ENCODE results near the gene CTTNBP2. TPM values are rescaled to one million over a fixed set of nuclear protein-coding genes. Genes with fewer than 3 reads are reported as not detected.

The CTTNBP2 gene
- total RNA-seq, 2 donors from 2014 or later: 5.7 to 8.3 TPM

GRCh38 chr7:117839507-117839906, 33.7 kb downstream of the CTTNBP2 start:
- Histone ChIP-seq H3K27ac (no peak overlapping the region), H3K4me3 (no peak overlapping the region), H3K4me1 (replicated peaks) (no peaks in the 10 kb centered on the region), H3K9me3 (no peaks in the 10 kb centered on the region), H3K27me3 (replicated peaks; ENCODE audit: insufficient read depth) (no peaks in the 10 kb centered on the region), H3K36me3 (no peaks in the 10 kb centered on the region)
- DNase-seq (ENCODE audit: low spot score): no peak
- intact Hi-C loops (cut with DNase I): no loop called here
- TF ChIP-seq CTCF (IDR thresholded peaks at IDR 0.05) (no peak), POLR2AphosphoS5 (IDR thresholded peaks at IDR 0.05) (no peak), POLR2A (IDR thresholded peaks at IDR 0.05) (no peak)

- Histone ChIP-seq H3K9me3 (no peaks in the 10 kb centered on the region), H3K36me3 (no peaks in the 10 kb centered on the region), H3K27ac (no peak overlapping the region), H3K4me3 (no peak overlapping the region), H3K4me1 (replicated peaks) (no peaks in the 10 kb centered on the region), H3K27me3 (replicated peaks; ENCODE audit: insufficient read depth) (no peaks in the 10 kb centered on the region)
- 96% methylated on average over 1 of the region's 1 CpG for WGBS
- TF ChIP-seq POLR2AphosphoS5 (IDR thresholded peaks at IDR 0.05): no peak
- no peak for DNase-seq (ENCODE audit: low spot score)
- intact Hi-C loops (cut with DNase I): no loop called here
These were observed 35.4 kb downstream of the CTTNBP2 start for GRCh38 chr7:117837841-117838240.

- 44% methylated on average over 4 of the region's 4 CpGs for WGBS
- no peaks in the 10 kb centered on the region for H3K36me3 ChIP-seq
- no peaks in the 10 kb centered on the region for H3K9me3 ChIP-seq
- H3K27me3 ChIP-seq (replicated peaks; ENCODE audit: insufficient read depth): no peaks in the 10 kb centered on the region
- no peak for DNase-seq (ENCODE audit: low spot score)
- H3K27ac ChIP-seq: no peak overlapping the region
- intact Hi-C loops (cut with DNase I): no loop called here
- no peak overlapping the region for H3K4me3 ChIP-seq
- TF ChIP-seq POLR2A (IDR thresholded peaks at IDR 0.05) (no peak), POLR2AphosphoS5 (IDR thresholded peaks at IDR 0.05) (no peak), CTCF (IDR thresholded peaks at IDR 0.05) (no peak)
- H3K4me1 ChIP-seq (replicated peaks): no peaks in the 10 kb centered on the region
These were observed 38.1 kb downstream of the CTTNBP2 start for GRCh38 chr7:117835016-117835664.

GRCh38 chr7:117830422-117830954, 42.8 kb downstream of the CTTNBP2 start:
- WGBS: 33% methylated on average over 5 of the region's 5 CpGs
- Histone ChIP-seq H3K4me3 (no peak overlapping the region), H3K9me3 (no peaks in the 10 kb centered on the region), H3K4me1 (replicated peaks) (no peaks in the 10 kb centered on the region), H3K27me3 (replicated peaks; ENCODE audit: insufficient read depth) (no peaks in the 10 kb centered on the region), H3K27ac (peak overlapping the region in 1 of 2 donors; percentile 9), H3K36me3 (no peaks in the 10 kb centered on the region)
- intact Hi-C loops (cut with DNase I): no loop called here
- peak; percentile 37 for DNase-seq (ENCODE audit: low spot score)
- peak; percentile 57 for TF ChIP-seq POLR2AphosphoS5 (IDR thresholded peaks at IDR 0.05)
- TF ChIP-seq CTCF (IDR thresholded peaks at IDR 0.05): no peak
- no peak for TF ChIP-seq POLR2A (IDR thresholded peaks at IDR 0.05)

- Histone ChIP-seq H3K36me3 (no peaks in the 10 kb centered on the region), H3K27me3 (replicated peaks; ENCODE audit: insufficient read depth) (no peaks in the 10 kb centered on the region), H3K9me3 (no peaks in the 10 kb centered on the region), H3K27ac (no peak overlapping the region), H3K4me3 (no peak overlapping the region), H3K4me1 (replicated peaks) (no peaks in the 10 kb centered on the region)
- intact Hi-C loops (cut with DNase I): no loop called here
- WGBS: 89% methylated on average over 1 of the region's 1 CpG
- no peak for DNase-seq (ENCODE audit: low spot score)
- TF ChIP-seq CTCF (IDR thresholded peaks at IDR 0.05): no peak
- no peak for TF ChIP-seq POLR2AphosphoS5 (IDR thresholded peaks at IDR 0.05)
- TF ChIP-seq POLR2A (IDR thresholded peaks at IDR 0.05): no peak
These were observed 43.7 kb downstream of the CTTNBP2 start for GRCh38 chr7:117829450-117830117.

Data from prostate gland (tissue), 2 donors.